GM04503 (cell line): ENCODE measurements around the gene TRIM39.
"Not testable (repeated sequence)": the region's sequence is repeated elsewhere in the genome, so short reads cannot be mapped to it uniquely, and the experiment has no call there.

Experiments
- DNase-seq: peaks from one replicate; pipeline ENCODE4 v3.0.0-alpha.2; 2012; ENCODE audit warnings: low read depth

Gene TRIM39

DNA sequence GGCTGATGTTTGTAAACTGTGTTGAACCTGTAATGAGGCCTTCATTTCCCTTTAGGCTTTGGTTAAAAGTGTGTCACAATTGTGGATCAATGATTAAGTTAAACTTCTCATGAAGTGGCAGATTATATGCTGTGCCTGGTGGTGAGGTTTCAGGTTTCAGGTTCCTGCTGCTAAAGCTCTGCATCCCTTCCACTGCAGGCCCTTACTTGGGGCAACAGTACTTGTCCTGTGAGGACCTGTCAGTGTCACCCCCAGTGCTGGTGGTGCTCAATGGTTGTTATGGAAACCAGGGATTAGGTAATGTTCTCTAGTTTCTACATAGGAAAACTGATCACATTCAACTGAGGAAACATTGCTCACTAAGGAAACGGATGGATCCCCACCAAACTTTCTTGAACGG lies 36.7 kb downstream of the TRIM39 start:
- no peak for DNase-seq

DNA sequence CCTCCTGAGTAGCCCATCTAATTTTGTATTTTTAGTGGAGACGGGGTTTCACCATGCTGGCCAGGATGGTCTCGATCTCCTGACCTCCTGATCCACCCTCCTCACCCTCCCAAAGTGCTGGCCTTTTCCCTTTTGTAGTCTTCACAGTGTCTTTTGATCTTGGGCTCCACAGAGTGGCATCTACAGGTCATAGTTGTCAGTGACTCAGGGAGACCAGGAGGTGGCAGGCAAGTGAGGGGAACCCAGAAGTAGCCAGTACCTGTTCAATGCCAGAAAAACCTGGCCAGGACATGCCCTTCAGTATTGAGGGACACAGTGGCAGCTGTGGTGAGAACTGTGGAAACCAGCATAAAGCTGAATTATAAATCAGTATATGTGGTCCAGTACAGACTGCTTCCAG lies 37.9 kb downstream of the TRIM39 start:
- no peak for DNase-seq

DNA sequence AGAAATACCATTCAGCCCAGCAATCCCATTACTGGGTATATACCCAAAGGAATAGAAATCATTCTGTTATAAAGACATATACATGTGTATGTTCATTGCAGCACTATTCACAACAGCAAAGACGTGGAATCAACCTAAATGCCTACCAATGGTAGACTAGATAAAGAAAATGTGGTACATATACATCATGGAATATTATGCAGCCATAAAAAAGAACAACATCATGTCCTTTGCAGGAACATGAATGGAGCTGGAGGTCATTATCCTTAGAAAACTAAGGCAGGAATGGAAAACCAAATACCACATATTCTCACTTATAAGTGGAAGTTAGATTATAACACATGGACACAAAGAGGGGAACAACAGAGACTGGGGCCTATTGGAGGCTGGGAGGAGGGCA lies 42.6 kb downstream of the TRIM39 start:
- not testable (repeated sequence) for DNase-seq

DNA sequence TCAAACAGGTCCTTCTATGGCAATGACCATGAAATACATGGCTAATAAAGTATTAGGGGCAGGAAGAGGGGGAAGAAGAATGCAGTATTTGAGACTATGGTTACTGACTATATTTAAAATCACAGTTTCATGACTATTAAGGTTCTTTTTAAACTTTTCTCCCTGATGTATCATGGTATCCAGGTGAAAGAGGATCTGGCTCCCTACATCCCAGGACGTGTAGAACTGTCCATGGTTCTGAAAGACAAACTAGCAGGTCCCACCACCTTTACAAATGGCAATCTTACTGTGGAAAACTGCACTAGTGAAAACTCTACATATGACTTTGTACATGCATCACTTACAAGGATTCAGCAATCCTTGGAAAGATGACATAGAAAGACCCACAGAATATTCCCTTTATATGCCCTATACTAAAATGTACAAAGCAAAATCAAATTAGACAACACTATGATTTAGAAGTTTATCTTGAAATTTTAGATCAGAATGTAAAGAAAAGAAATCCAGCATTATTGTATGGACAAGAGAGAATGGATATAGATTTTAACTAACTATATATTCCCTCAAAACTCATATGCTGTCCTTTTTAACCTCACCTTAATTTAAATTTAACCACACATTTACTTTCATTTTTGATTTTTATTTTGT lies 51.7 kb downstream of the TRIM39 start:
- no peak for DNase-seq

DNA sequence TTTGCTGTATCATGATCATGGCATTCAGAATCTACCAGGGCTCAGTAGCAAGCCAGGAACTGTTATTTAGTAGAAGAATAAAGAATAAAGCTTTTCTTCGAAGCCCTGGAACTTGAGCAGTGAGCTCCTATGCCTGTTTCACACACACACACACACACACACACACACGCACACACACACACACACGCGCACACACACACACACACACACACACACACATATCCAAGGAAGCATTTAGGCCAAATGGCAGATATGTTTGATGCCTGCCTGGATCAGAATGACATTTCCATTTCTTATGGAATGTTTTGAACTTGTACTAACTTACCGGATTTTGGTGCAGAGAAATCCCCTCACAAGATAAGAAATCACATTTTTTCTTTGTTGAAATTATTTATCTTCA lies 53.7 kb downstream of the TRIM39 start:
- no peak for DNase-seq

DNA sequence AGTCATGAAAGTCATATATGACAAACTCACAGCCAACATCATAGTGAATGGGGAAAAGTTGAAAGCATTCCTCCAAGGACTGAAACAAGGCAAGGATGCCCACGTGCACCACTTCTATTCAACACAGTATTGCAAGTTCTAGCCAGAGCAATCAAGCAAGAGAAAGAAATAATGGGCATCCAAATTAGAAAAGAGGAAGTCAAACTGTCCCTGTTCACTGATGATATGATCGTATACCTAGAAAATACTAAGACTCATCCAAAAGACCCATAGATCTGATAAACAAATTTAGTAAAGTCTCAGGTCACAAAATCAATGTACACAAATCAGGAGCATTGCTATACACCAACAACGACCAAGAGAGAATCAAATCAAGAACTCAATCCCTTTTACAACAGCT lies 59.4 kb downstream of the TRIM39 start:
- DNase-seq = no peak

DNA sequence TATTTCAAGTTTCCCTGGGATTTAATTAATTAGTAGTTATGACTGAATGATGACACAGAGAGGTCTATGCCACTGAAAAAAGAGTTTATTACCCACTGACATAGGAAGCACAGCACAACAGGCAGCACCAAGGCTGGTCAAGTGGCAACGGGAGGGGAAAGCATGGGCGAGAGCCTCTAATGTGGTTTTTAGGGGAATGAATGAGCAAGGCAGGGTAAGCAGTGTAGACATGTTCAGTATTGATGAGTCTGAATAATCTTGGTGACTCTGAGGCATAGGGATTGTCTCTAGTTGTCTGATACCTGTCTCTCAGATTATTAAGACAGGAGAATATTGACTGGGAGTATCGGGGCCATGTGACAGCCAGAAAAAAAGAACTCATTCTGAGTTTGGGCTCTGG lies 64.5 kb downstream of the TRIM39 start:
- no peak for DNase-seq
